SK-N-SH treated with all-trans-retinoic acid at 6 μM for 48 hours (cell line): ENCODE data around the gene TSHZ2.

Experiments
- CSRNP3 ChIP-seq: fragments of 250-450 bp; sonication (Bioruptor Pico); IDR thresholded peaks from 2 replicates; pipeline ENCODE4 v1.5.1; 2021; ENCODE audit warnings: mild to moderate bottlenecking, moderate library complexity
- ESRRG ChIP-seq: fragments of 250-450 bp; sonication (Bioruptor Pico); IDR thresholded peaks from 2 replicates; pipeline ENCODE4 v1.6.1; 2021; ENCODE audit warnings: mild to moderate bottlenecking
- GLIS3 ChIP-seq: fragments of 250-450 bp; sonication (Bioruptor Pico); IDR thresholded peaks from 2 replicates; pipeline ENCODE4 v1.5.0; 2020; ENCODE audit warnings: mild to moderate bottlenecking, moderate library complexity
- PATZ1 ChIP-seq: fragments of 250-450 bp; sonication (Bioruptor Pico); IDR thresholded peaks from 2 replicates; pipeline ENCODE4 v1.8.0; 2020; ENCODE audit warnings: mild to moderate bottlenecking, moderate library complexity, borderline replicate concordance
- RARB ChIP-seq: fragments of 250-450 bp; sonication (Bioruptor Pico); IDR thresholded peaks from 2 replicates; pipeline ENCODE4 v1.8.0; 2021; ENCODE audit warnings: mild to moderate bottlenecking, moderate library complexity
- SNAI2 ChIP-seq: fragments of 250-450 bp; sonication (Bioruptor Pico); IDR thresholded peaks from 2 replicates; pipeline ENCODE4 v1.5.0; 2020; ENCODE audit warnings: mild to moderate bottlenecking, moderate library complexity
- TOX ChIP-seq: fragments of 250-450 bp; sonication (Bioruptor Pico); IDR thresholded peaks from 2 replicates; pipeline ENCODE4 v1.8.0; 2021; ENCODE audit warnings: mild to moderate bottlenecking, moderate library complexity, borderline replicate concordance
- ZC3H10 ChIP-seq: fragments of 250-450 bp; sonication (Bioruptor Pico); IDR thresholded peaks from 2 replicates; pipeline ENCODE4 v1.5.1; 2021; ENCODE audit warnings: mild to moderate bottlenecking, moderate library complexity
- TF ChIP-seq, protein P1 (sequence below): fragments of 250-450 bp; sonication (Bioruptor Pico); IDR thresholded peaks from 2 replicates; pipeline ENCODE4 v1.5.1; 2020; ENCODE audit warnings: low read depth, mild to moderate bottlenecking, moderate library complexity

DNA sequence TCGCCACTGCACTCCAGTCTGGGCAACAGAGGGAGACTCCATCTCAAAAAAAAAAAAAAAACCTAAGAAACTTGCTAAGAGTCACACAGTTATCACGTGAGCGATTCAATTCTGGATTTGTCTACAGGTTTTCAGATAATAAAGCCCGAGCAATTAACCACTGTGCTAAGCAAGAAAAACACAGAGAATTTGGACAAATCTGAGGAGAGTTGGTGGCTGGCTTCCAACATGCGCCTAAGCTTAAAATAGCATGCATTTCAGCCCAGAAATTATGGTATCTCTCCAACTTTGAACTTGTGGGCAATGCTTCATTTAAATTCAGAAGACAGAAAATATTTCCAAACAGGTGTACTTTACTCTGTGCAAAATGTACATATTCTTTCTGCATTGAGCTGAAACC is 232.9 kb downstream of the TSHZ2 start:
- TF ChIP-seq ZC3H10 (CRISPR knock-in tag) (no peak), SNAI2 (CRISPR knock-in tag) (no peak), RARB (CRISPR knock-in tag) (no peak), PATZ1 (CRISPR knock-in tag) (no peak), GLIS3 (CRISPR knock-in tag) (no peak), ESRRG (CRISPR knock-in tag) (no peak), TOX (CRISPR knock-in tag) (no peak), CSRNP3 (CRISPR knock-in tag) (no peak)
- TF ChIP-seq, protein P1, sequence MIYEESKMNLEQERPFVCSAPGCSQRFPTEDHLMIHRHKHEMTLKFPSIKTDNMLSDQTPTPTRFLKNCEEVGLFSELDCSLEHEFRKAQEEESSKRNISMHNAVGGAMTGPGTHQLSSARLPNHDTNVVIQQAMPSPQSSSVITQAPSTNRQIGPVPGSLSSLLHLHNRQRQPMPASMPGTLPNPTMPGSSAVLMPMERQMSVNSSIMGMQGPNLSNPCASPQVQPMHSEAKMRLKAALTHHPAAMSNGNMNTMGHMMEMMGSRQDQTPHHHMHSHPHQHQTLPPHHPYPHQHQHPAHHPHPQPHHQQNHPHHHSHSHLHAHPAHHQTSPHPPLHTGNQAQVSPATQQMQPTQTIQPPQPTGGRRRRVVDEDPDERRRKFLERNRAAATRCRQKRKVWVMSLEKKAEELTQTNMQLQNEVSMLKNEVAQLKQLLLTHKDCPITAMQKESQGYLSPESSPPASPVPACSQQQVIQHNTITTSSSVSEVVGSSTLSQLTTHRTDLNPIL: no peak
